ENCODE data around the gene KHSRP. TPM values are rescaled to one million over a fixed set of nuclear protein-coding genes. Genes with fewer than 3 reads are reported as not detected.
A peak's percentile ranks its signal among the peaks of the same experiment; 100 is the strongest.

KHSRP gene
- total and polyA plus RNA-seq, 10 of the 15 experiments (the other 5 are each of a cell fraction or from before 2014, with no cell fraction given): 4.8 to 440 (median 82.0) TPM

DNA sequence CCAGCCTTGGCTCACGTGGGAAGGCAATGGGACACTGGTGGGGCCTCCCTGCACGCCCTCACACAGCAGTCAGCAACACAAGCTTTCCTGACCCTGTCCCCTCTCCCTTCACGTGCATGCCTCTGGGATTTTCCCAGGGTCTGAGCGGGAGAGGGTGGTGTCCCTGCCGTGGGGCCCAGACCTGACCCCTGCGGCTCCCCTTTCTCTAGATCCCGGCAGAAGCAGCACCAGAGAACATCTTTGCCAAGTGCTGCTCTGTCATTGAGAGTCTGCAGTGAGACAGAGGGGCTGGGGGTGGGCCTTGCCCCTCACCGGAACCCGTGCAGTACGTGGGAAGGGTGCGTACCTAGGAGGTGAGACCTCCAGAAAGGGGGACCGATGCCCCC is 12.6 kb downstream of the KHSRP start:
- H3K9ac ChIP-seq (ENCODE audit: control insufficient read depth, insufficient read depth, low read length): no peak overlapping the region
- no TSS peak for BruUV-seq (replicated peaks)
- FAIRE-seq (no peak), DNase-seq (ENCODE audit: low read depth, low spot score) (no peak), ATAC-seq (peak; percentile 10)
- H4K20me1 ChIP-seq (ENCODE audit: control insufficient read depth, insufficient read depth): no peaks in the 10 kb centered on the region
- POLR2A ChIA-PET: no interaction called here
- intact Hi-C loops (cut with micrococcal nuclease; ENCODE audit: unreplicated experiment): no loop called here
- H3K4me3 ChIP-seq: no peak overlapping the region
- SMC1A ChIA-PET (ENCODE audit: uncharacterized antibody, unreplicated experiment): no interaction called here
- no peaks in the 10 kb centered on the region for H3K4me1 ChIP-seq (ENCODE audit: control insufficient read depth, insufficient read depth, low read length)
- H3K27ac ChIP-seq (ENCODE audit: control insufficient read depth, insufficient read depth): no peak overlapping the region
- no peak overlapping the region for H3K4me2 ChIP-seq (ENCODE audit: control insufficient read depth, insufficient read depth)
- no peaks in the 10 kb centered on the region for H3K9me3 ChIP-seq (replicated peaks; ENCODE audit: control insufficient read depth, insufficient read depth, low read length)
- H3K79me2 ChIP-seq (ENCODE audit: control insufficient read depth, insufficient read depth, low read length): no peaks in the 10 kb centered on the region
- WGBS (ENCODE audit: insufficient coverage, insufficient replicate concordance, low lambda C conversion rate, missing lambda C conversion rate): 72% methylated on average over 12 of the region's 12 CpGs
- peaks cover 8 to 21% of the 10 kb centered on the region in 2 experiments; a peak in 3 of 4 replicates for H3K36me3 ChIP-seq (ENCODE audit: control insufficient read depth in 2 of 2, insufficient read depth in 2 of 2, low read length in 1 of 2)
- CTCF ChIA-PET: interaction anchor here (1.1 to 1.9 kb wide), 3 partner anchors 11 to 286 kb away, joined by 3 to 5 read pairs (median 3); no protein-coding TSS in a partner anchor
- no peak overlapping the region for H2AFZ ChIP-seq (ENCODE audit: control insufficient read depth, low read depth, low read length)
- TF ChIP-seq RCOR1 (conservative IDR thresholded peaks at IDR 0.05; ENCODE audit: low read depth, low read length) (no peak), POLR2A (IDR thresholded peaks at IDR 0.05; ENCODE audit: low read depth, low read length) (peak; percentile 64; the same call in 1 of the 2 replicates)
- RAD21 ChIA-PET (ENCODE audit: unreplicated experiment): no interaction called here
- in situ Hi-C loops (cut with MboI): no loop called here
- H3K27me3 ChIP-seq (replicated peaks in 1 of 2; ENCODE audit: control insufficient read depth in 2 of 2, insufficient read depth in 2 of 2, low read length in 1 of 2): no peaks in the 10 kb centered on the region

DNA sequence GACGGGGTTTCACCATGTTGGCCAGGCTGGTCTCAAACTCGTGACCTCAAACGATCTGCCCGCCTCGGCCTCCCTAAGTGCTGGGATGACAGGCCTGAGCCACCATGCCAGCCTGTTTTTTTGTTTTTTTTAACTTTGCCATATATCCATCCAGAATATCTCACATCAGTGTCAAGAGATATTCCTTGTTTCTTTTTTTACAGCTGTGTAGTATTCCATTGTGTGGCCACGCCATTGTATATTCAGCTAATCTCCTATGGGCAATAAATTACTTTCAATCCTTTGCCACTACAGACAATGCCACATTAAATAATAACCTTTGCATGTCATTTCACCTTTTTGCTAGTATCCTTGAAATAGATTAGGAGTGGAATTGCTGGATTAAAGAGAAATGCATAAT is 15.3 kb downstream of the KHSRP start:
- intact Hi-C loops (cut with micrococcal nuclease; ENCODE audit: unreplicated experiment) (no loop called here), in situ Hi-C loops (cut with MboI) (no loop called here)
- ATAC-seq (no peak), FAIRE-seq (no peak), DNase-seq (ENCODE audit: low read depth, low spot score) (no peak)
- Histone ChIP-seq H3K79me2 (ENCODE audit: control insufficient read depth, insufficient read depth, low read length) (no peaks in the 10 kb centered on the region), H3K27ac (ENCODE audit: control insufficient read depth, insufficient read depth) (no peak overlapping the region), H3K9ac (ENCODE audit: control insufficient read depth, insufficient read depth, low read length) (no peak overlapping the region), H3K4me1 (ENCODE audit: control insufficient read depth, insufficient read depth, low read length) (no peaks in the 10 kb centered on the region), H3K4me2 (ENCODE audit: control insufficient read depth, insufficient read depth) (no peak overlapping the region), H3K4me3 (no peak overlapping the region), H3K27me3 (replicated peaks in 1 of 2; ENCODE audit: control insufficient read depth in 2 of 2, insufficient read depth in 2 of 2, low read length in 1 of 2) (no peaks in the 10 kb centered on the region), H2AFZ (ENCODE audit: control insufficient read depth, low read depth, low read length) (no peak overlapping the region), H3K36me3 (ENCODE audit: control insufficient read depth in 2 of 2, insufficient read depth in 2 of 2, low read length in 1 of 2) (peaks cover 0 to 4% of the 10 kb centered on the region in 2 experiments; a peak in 2 of 4 replicates), H3K9me3 (replicated peaks; ENCODE audit: control insufficient read depth, insufficient read depth, low read length) (no peaks in the 10 kb centered on the region), H4K20me1 (ENCODE audit: control insufficient read depth, insufficient read depth) (no peaks in the 10 kb centered on the region)
- CTCF ChIA-PET: no interaction called here
- RAD21 ChIA-PET (ENCODE audit: unreplicated experiment): no interaction called here
- SMC1A ChIA-PET (ENCODE audit: uncharacterized antibody, unreplicated experiment): no interaction called here
- no peak for TF ChIP-seq EP300 (IDR thresholded peaks at IDR 0.05; ENCODE audit: borderline replicate concordance in 1 of 2, control insufficient read depth in 1 of 2, low read depth in 2 of 2, low read length in 2 of 2)
- WGBS (ENCODE audit: insufficient coverage, insufficient replicate concordance, low lambda C conversion rate, missing lambda C conversion rate): 89% methylated on average over 6 of the region's 6 CpGs
- POLR2A ChIA-PET: no interaction called here
- BruUV-seq (replicated peaks): no TSS peak

Data from GM12878 (cell line).